Tibial artery (tissue), 4 donors: ENCODE data around the gene L3MBTL4.

Experiments
- DNase-seq, 2 donors: peaks; one replicate each; pipeline ENCODE4 v3.0.0-alpha.2; 2019
- H3K27ac ChIP-seq, 2 donors: fragments of 200-600 bp; sonication (generic) in 1 of 2; 1 replicate in 1 of 2; 2 replicates in 1 of 2; pipeline ENCODE4 v1.5.1; 2018 to 2019; ENCODE audit warnings: mild to moderate bottlenecking in 1 of 2
- H3K27me3 ChIP-seq, 2 donors: fragments of 200-600 bp; sonication (generic) in 1 of 2; one replicate each; pipeline versions ENCODE4 v1.5.1 to v1.6.0; 2016 to 2019
- H3K36me3 ChIP-seq, 3 donors: fragments of 200-600 bp; sonication (generic) in 2 of 3; one replicate each; pipeline ENCODE4 v1.5.1; 2016 to 2019; ENCODE audit warnings: mild to moderate bottlenecking in 2 of 3
- H3K4me1 ChIP-seq, 4 donors: fragments of 200-600 bp; sonication (generic) in 2 of 4; 1 replicate in 3 of 4; 2 replicates in 1 of 4; pipeline ENCODE4 v1.5.1; 2016 to 2019
- H3K4me3 ChIP-seq, 2 donors: fragments of 200-600 bp; sonication (generic) in 1 of 2; 1 replicate in 1 of 2; 2 replicates in 1 of 2; pipeline ENCODE4 v1.5.1; 2018 to 2019; ENCODE audit warnings: mild to moderate bottlenecking in 2 of 2
- H3K9me3 ChIP-seq, 3 donors: fragments of 200-600 bp; sonication (generic) in 1 of 3; one replicate each; pipeline ENCODE4 v1.5.1; 2016 to 2019
- intact Hi-C: fragments of 100-400 bp; cut with DNase I; formaldehyde crosslinking; loops from one replicate; pipeline ENCODE4 v1.15.0; 2023; ENCODE audit warnings: low total_unique reads
- TF ChIP-seq, protein P1 (sequence below), 2 experiments: fragments of 200-600 bp in 1 of 2; fragments of 450-650 bp in 1 of 2; IDR thresholded peaks; one replicate each; pipeline ENCODE4 v1.5.1; 2017 to 2019; ENCODE audit warnings: antibody characterized with exemption in 2 of 2, mild to moderate bottlenecking in 1 of 2, moderate library complexity in 1 of 2

The L3MBTL4 gene

DNA sequence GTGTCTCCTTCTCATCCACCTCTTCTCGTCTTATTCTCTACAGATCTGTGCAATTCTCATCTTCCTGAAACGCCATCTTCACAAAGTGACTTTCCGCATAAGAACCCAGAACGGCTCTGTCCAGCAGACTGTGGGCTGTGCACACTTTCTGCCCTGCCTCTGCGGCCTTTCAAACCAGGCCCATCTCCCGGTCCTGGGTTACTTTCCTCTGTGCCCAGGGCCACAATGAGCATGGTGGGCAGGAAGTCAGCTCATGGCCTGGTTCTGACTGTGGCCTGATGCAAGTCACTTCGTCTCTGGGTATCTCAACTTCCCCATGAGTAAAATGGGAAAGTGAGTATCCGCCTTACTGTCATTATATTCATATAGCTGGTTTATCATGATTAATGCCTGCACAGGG, 447.7 kb downstream of the L3MBTL4 start:
- Histone ChIP-seq H3K4me1 (no peaks in the 10 kb centered on the region), H3K36me3 (no peaks in the 10 kb centered on the region), H3K4me3 (no peak overlapping the region), H3K27me3 (no peaks in the 10 kb centered on the region), H3K9me3 (no peaks in the 10 kb centered on the region), H3K27ac (no peak overlapping the region)
- DNase-seq = no peak
- TF ChIP-seq, protein P1, sequence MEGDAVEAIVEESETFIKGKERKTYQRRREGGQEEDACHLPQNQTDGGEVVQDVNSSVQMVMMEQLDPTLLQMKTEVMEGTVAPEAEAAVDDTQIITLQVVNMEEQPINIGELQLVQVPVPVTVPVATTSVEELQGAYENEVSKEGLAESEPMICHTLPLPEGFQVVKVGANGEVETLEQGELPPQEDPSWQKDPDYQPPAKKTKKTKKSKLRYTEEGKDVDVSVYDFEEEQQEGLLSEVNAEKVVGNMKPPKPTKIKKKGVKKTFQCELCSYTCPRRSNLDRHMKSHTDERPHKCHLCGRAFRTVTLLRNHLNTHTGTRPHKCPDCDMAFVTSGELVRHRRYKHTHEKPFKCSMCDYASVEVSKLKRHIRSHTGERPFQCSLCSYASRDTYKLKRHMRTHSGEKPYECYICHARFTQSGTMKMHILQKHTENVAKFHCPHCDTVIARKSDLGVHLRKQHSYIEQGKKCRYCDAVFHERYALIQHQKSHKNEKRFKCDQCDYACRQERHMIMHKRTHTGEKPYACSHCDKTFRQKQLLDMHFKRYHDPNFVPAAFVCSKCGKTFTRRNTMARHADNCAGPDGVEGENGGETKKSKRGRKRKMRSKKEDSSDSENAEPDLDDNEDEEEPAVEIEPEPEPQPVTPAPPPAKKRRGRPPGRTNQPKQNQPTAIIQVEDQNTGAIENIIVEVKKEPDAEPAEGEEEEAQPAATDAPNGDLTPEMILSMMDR (IDR thresholded peaks at IDR 0.05) = no peak
- intact Hi-C loops = no loop called here

DNA sequence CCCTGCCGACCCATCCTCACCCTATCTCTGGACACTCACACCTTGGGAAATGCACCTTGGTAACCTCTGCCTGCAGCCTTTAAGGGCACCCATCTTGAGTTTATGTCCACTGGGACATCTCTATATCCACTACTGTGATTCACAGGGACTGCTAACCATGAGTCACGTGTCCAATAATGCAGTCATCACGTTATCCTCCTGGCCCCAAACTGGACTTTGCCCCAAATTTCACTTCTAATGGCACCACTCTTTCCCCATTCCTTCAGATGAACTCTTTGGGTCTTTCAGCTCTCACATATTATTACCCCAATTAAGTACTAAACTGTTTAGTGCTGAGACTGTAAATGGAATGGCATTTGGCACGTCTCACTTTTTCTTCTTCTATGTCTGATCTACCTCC, 448.2 kb downstream of the L3MBTL4 start:
- intact Hi-C loops = no loop called here
- no peak for DNase-seq
- no peaks in the 10 kb centered on the region for H3K4me1 ChIP-seq
- H3K9me3 ChIP-seq = no peaks in the 10 kb centered on the region
- H3K4me3 ChIP-seq = no peak overlapping the region
- H3K27me3 ChIP-seq = no peaks in the 10 kb centered on the region
- TF ChIP-seq, protein P1 (IDR thresholded peaks at IDR 0.05) = no peak
- H3K36me3 ChIP-seq = no peaks in the 10 kb centered on the region
- no peak overlapping the region for H3K27ac ChIP-seq

DNA sequence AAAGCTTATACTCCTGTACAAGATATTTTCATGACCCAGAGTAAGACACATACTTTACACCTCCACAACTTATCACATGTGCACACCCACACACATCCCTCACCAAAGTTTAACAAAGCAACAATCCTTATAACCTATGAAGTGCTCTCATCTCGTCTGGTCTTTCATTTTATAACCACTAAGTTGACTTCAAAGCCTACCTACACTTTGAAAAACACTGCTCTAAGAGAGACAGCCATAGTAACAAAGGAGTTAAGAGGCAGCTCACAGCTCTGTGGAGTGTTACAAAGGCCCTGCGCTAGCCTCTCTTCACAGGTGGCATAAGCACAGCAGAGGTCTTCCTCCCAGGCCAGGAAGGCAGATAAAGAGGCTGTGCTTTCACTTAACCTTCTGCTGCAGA, 449.7 kb downstream of the L3MBTL4 start:
- no peaks in the 10 kb centered on the region for H3K9me3 ChIP-seq
- DNase-seq = no peak
- no peaks in the 10 kb centered on the region for H3K4me1 ChIP-seq
- TF ChIP-seq, protein P1 (IDR thresholded peaks at IDR 0.05) = no peak
- intact Hi-C loops = no loop called here
- H3K36me3 ChIP-seq = no peaks in the 10 kb centered on the region
- no peak overlapping the region for H3K27ac ChIP-seq
- H3K27me3 ChIP-seq = no peaks in the 10 kb centered on the region
- no peak overlapping the region for H3K4me3 ChIP-seq

DNA sequence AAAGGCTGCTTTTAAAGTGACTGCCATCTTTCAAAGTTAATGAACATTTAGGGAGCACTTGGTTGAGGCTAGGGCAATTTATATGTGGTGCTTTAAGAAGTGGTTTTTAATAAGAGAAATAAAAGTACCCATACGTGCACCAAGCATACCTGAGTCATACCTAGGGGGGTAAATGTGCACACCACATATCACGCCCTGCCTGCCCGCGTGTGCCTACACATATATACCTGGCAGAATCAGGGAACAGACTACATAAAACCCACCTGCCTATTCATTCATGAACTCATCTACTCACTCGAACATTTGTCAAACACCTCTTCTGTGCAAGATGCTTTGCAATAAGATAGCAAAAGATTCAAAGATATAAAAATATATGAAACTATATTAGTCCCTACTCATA, 450.1 kb downstream of the L3MBTL4 start:
- Histone ChIP-seq H3K9me3 (no peaks in the 10 kb centered on the region), H3K27me3 (no peaks in the 10 kb centered on the region), H3K27ac (no peak overlapping the region), H3K4me1 (no peaks in the 10 kb centered on the region), H3K36me3 (no peaks in the 10 kb centered on the region), H3K4me3 (no peak overlapping the region)
- intact Hi-C loops = no loop called here
- TF ChIP-seq, protein P1 (IDR thresholded peaks at IDR 0.05) = no peak
- no peak for DNase-seq

DNA sequence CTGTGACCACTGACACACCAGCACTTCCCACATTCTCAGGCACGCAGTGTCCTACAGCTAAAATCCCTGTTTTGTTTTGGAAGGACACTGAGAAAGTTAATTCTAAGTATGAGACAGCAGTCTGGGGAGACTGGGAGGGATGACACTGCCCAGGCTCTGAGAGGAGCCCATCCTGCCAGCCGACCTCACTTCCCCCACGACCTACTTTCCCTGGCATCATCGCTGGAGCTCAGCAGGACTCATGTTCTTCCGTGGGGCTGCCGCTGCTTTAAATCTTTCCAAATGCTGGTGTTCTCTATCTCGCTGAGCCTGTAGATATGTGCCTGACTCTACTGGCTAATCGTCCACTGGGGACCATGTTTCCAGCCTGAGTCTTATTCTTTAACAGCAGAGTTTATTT, 450.6 kb downstream of the L3MBTL4 start:
- Histone ChIP-seq H3K4me1 (no peaks in the 10 kb centered on the region), H3K4me3 (no peak overlapping the region), H3K27me3 (no peaks in the 10 kb centered on the region), H3K9me3 (no peaks in the 10 kb centered on the region), H3K27ac (no peak overlapping the region), H3K36me3 (no peaks in the 10 kb centered on the region)
- no peak for DNase-seq
- intact Hi-C loops = no loop called here
- TF ChIP-seq, protein P1 (IDR thresholded peaks at IDR 0.05) = no peak

DNA sequence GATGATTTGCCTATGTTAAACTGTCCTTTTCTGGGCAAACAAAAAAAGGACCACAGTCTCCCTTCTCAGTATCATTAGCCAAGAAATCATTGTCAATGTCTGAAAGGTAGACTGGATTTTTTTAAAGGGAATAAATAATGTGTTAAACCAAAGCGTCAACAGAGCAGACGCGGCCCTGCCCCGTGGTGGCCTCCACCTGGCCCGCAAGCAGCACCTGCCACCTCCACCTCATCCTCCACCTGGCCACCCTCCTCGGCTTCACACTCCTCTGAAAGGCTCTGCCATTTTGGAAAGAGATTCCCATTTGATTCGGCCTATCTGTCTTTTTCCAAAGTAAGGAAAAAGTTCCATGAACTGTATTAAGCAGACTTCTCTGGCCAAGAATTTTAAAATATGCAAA, 451.4 kb downstream of the L3MBTL4 start:
- Histone ChIP-seq H3K9me3 (no peaks in the 10 kb centered on the region), H3K4me1 (no peaks in the 10 kb centered on the region), H3K36me3 (no peaks in the 10 kb centered on the region), H3K27ac (no peak overlapping the region), H3K27me3 (no peaks in the 10 kb centered on the region), H3K4me3 (no peak overlapping the region)
- TF ChIP-seq, protein P1 (IDR thresholded peaks at IDR 0.05) = no peak
- intact Hi-C loops = no loop called here
- no peak for DNase-seq
